Vagina (tissue), 2 donors: ENCODE results near the gene PDE4D. TPM values are rescaled to one million over a fixed set of nuclear protein-coding genes. Genes with fewer than 3 reads are reported as not detected.
"Not testable (repeated sequence)": the region's sequence is repeated elsewhere in the genome, so short reads cannot be mapped to it uniquely, and the experiment has no call there.

Experiments used
- DNase-seq, 2 donors: peaks; one replicate each; pipeline ENCODE4 v3.0.0-alpha.2; 2017; ENCODE audit errors: extremely low spot score in 2 of 2
- H3K27ac ChIP-seq: fragments of 200-600 bp; sonication (generic); one replicate; pipeline ENCODE4 v1.5.1; 2019
- H3K27me3 ChIP-seq: fragments of 200-600 bp; sonication (generic); one replicate; pipeline ENCODE4 v1.5.1; 2019
- H3K36me3 ChIP-seq, 2 donors: fragments of 200-600 bp; sonication (generic); one replicate each; pipeline ENCODE4 v1.5.1; 2017 to 2019
- H3K4me1 ChIP-seq: fragments of 200-600 bp; sonication (generic); one replicate; pipeline ENCODE4 v1.5.1; 2019
- H3K4me3 ChIP-seq, 2 donors: fragments of 200-600 bp; sonication (generic); 1 replicate in 1 of 2; 2 replicates in 1 of 2; pipeline ENCODE4 v1.5.1; 2016 to 2019
- H3K9me3 ChIP-seq: fragments of 200-600 bp; sonication (generic); one replicate; pipeline ENCODE4 v1.5.1; 2019
- POLR2A ChIP-seq, 2 donors: fragments of 450-650 bp; IDR thresholded peaks; one replicate each; pipeline ENCODE4 v1.6.1; 2017; ENCODE audit warnings: antibody characterized with exemption in 2 of 2, mild to moderate bottlenecking in 2 of 2, moderate library complexity in 2 of 2
- POLR2AphosphoS5 ChIP-seq, 2 donors: sonication (generic); formaldehyde crosslinking; IDR thresholded peaks; one replicate each; pipeline ENCODE4 v1.9.0; 2017; ENCODE audit warnings: antibody characterized with exemption in 2 of 2, mild to moderate bottlenecking in 2 of 2, low read depth in 1 of 2; ENCODE audit not compliant: insufficient read depth in 1 of 2
- intact Hi-C: fragments of 100-400 bp; cut with DNase I; formaldehyde crosslinking; loops from one replicate; pipeline ENCODE4 v1.15.1; 2023
- total RNA-seq: library from RNA; depleted of rRNA; stranded (reverse); fragments of >200 nt; gene quantifications from one replicate; pipeline ENCODE4 v1.2.3, GENCODE V29; 2016
- TF ChIP-seq, protein P1 (sequence below), 3 experiments: fragments of 450-650 bp in 2 of 3; fragments of 200-600 bp in 1 of 3; sonication (generic) in 1 of 3; IDR thresholded peaks; one replicate each; pipeline ENCODE4 v1.5.1; 2017 to 2019; ENCODE audit warnings: antibody characterized with exemption in 3 of 3, mild to moderate bottlenecking in 2 of 3, moderate library complexity in 2 of 3

The PDE4D gene
- total RNA-seq, 1 donor from 2014 or later = 86.9 TPM

GRCh38 chr5:59385700-59386099 lies 507.8 kb downstream of the PDE4D start:
- no peak for TF ChIP-seq POLR2A (IDR thresholded peaks at IDR 0.05)
- no peak for TF ChIP-seq POLR2AphosphoS5 (IDR thresholded peaks at IDR 0.05; ENCODE audit: insufficient read depth in 1 of 2, low read depth in 1 of 2)
- TF ChIP-seq, protein P1, sequence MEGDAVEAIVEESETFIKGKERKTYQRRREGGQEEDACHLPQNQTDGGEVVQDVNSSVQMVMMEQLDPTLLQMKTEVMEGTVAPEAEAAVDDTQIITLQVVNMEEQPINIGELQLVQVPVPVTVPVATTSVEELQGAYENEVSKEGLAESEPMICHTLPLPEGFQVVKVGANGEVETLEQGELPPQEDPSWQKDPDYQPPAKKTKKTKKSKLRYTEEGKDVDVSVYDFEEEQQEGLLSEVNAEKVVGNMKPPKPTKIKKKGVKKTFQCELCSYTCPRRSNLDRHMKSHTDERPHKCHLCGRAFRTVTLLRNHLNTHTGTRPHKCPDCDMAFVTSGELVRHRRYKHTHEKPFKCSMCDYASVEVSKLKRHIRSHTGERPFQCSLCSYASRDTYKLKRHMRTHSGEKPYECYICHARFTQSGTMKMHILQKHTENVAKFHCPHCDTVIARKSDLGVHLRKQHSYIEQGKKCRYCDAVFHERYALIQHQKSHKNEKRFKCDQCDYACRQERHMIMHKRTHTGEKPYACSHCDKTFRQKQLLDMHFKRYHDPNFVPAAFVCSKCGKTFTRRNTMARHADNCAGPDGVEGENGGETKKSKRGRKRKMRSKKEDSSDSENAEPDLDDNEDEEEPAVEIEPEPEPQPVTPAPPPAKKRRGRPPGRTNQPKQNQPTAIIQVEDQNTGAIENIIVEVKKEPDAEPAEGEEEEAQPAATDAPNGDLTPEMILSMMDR (IDR thresholded peaks at IDR 0.05) = no peak
- H3K27me3 ChIP-seq = no peaks in the 10 kb centered on the region
- no peaks in the 10 kb centered on the region for H3K4me1 ChIP-seq
- no peaks in the 10 kb centered on the region for H3K9me3 ChIP-seq
- H3K27ac ChIP-seq = no peak overlapping the region
- DNase-seq = no peak
- no peak overlapping the region for H3K4me3 ChIP-seq
- H3K36me3 ChIP-seq = no peaks in the 10 kb centered on the region
- intact Hi-C loops = loop anchor here (10.0 kb wide), 1 partner anchor 419 kb away; no protein-coding TSS in a partner anchor

- intact Hi-C loops = loop anchor here (10.0 kb wide), 1 partner anchor 424 kb away; no protein-coding TSS in a partner anchor
- DNase-seq = no peak
- H3K4me3 ChIP-seq = no peak overlapping the region
- H3K27me3 ChIP-seq = no peaks in the 10 kb centered on the region
- no peaks in the 10 kb centered on the region for H3K9me3 ChIP-seq
- H3K4me1 ChIP-seq = no peaks in the 10 kb centered on the region
- no peaks in the 10 kb centered on the region for H3K36me3 ChIP-seq
- TF ChIP-seq, protein P1 (IDR thresholded peaks at IDR 0.05) = peak; percentile 34 to 68 (median 41)
- TF ChIP-seq POLR2A (IDR thresholded peaks at IDR 0.05) (no peak), POLR2AphosphoS5 (IDR thresholded peaks at IDR 0.05; ENCODE audit: insufficient read depth in 1 of 2, low read depth in 1 of 2) (no peak)
- no peak overlapping the region for H3K27ac ChIP-seq
Measured at GRCh38 chr5:59380350-59380951, 513.1 kb downstream of the PDE4D start.

DNA sequence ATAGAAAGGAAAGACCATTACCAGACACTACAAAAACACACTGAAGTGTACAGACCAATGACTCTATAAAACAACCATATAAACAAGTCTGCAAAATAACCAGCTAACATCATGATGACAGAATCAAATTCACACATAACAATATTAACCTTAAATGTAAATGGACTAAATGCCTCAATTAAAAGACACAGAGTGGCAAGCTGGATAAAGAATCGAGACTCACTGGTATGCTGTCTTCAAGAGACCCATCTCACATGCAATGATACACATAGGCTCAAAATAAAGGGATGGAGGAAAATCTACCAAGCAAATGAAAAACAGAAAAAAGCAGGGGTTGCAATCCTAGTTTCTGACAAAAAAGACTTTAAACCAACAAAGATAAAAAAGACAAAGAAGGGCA lies 519.5 kb downstream of the PDE4D start:
- intact Hi-C loops = not testable (repeated sequence)

GRCh38 chr5:59371525-59372127 lies 521.9 kb downstream of the PDE4D start:
- H3K27ac ChIP-seq = no peak overlapping the region

More for the DNA sequence above, 519.5 kb downstream of the PDE4D start:
- not testable (repeated sequence) for H3K27me3 ChIP-seq, H3K36me3 ChIP-seq, H3K27ac ChIP-seq, H3K4me1 ChIP-seq, H3K9me3 ChIP-seq, DNase-seq, H3K4me3 ChIP-seq

DNA sequence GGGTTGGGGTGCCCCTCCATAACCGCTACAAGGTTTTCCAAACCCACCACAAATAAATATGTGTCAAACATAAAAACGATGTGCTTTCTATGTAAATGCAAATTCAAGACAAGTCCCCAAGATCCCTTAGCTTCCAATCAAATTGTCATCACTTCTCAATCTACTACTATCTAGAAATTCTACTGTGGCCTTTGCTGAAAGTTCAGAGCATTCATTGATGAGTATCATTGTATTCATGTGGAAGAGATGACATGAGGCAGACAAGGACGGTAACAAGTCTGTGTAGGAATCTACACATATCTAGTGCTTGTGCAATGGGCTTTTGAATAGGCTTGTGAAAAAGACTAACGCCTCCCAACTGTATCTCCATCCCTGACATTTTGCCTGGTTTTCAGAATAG lies 524.6 kb downstream of the PDE4D start:
- Histone ChIP-seq H3K27me3 (no peaks in the 10 kb centered on the region), H3K27ac (no peak overlapping the region), H3K4me1 (no peaks in the 10 kb centered on the region), H3K4me3 (no peak overlapping the region), H3K36me3 (no peaks in the 10 kb centered on the region), H3K9me3 (no peaks in the 10 kb centered on the region)
- no peak for DNase-seq
- intact Hi-C loops = loop anchor here (5.0 kb wide), 1 partner anchor 182 kb away; no protein-coding TSS in a partner anchor
- TF ChIP-seq POLR2A (IDR thresholded peaks at IDR 0.05) = no peak
- TF ChIP-seq, protein P1 (IDR thresholded peaks at IDR 0.05) = no peak
- no peak for TF ChIP-seq POLR2AphosphoS5 (IDR thresholded peaks at IDR 0.05; ENCODE audit: insufficient read depth in 1 of 2, low read depth in 1 of 2)

More at GRCh38 chr5:59371525-59372127, 521.9 kb downstream of the PDE4D start:
- no peak for DNase-seq
- H3K36me3 ChIP-seq = no peaks in the 10 kb centered on the region
- H3K27me3 ChIP-seq = no peaks in the 10 kb centered on the region
- H3K9me3 ChIP-seq = no peaks in the 10 kb centered on the region
- no peak for TF ChIP-seq POLR2AphosphoS5 (IDR thresholded peaks at IDR 0.05; ENCODE audit: insufficient read depth in 1 of 2, low read depth in 1 of 2)
- no peak for TF ChIP-seq POLR2A (IDR thresholded peaks at IDR 0.05)
- TF ChIP-seq, protein P1 (IDR thresholded peaks at IDR 0.05) = no peak
- intact Hi-C loops = no loop called here
- H3K4me3 ChIP-seq = no peak overlapping the region
- no peaks in the 10 kb centered on the region for H3K4me1 ChIP-seq
